PC-9 (cell line): ENCODE data around the gene SRGAP3. TPM values are rescaled to one million over a fixed set of nuclear protein-coding genes. Genes with fewer than 3 reads are reported as not detected.

ENCODE experiments used
- BruUV-seq: library from RNA; stranded (reverse); fragments of 400-500 nt; replicated peaks from 2 replicates; lab custom pipeline; 2021; lab: Mats Ljungman, UMichigan
- CTCF ChIA-PET: fragments of 300-600 bp; sonication (Branson Sonifier 250); formaldehyde crosslinking; loops from one replicate; lab custom pipeline; 2022; ENCODE audit warnings: antibody characterized with exemption; lab: Charles Lee
- POLR2A ChIA-PET: fragments of 300-600 bp; sonication (Branson Sonifier 250); formaldehyde crosslinking; loops from one replicate; lab custom pipeline; 2022; ENCODE audit warnings: antibody characterized with exemption; ENCODE audit not compliant: unreplicated experiment; lab: Charles Lee
- DNase-seq, 2 experiments: peaks; one replicate each; pipeline versions ENCODE4 v3.0.0 to v3.0.0-alpha.2; 2015 to 2022; ENCODE audit warnings: mixed read lengths in 1 of 2
- H2AFZ ChIP-seq: fragments of 200-600 bp; sonication (generic); 2 replicates; pipeline ENCODE4 v1.8.1; 2017; ENCODE audit warnings: antibody characterized with exemption
- H3F3A ChIP-seq: fragments of 200-600 bp; sonication (generic); 2 replicates; pipeline ENCODE4 v1.8.1; 2017; ENCODE audit warnings: antibody characterized with exemption, mild to moderate bottlenecking, low read depth; ENCODE audit not compliant: insufficient read depth
- H3K27ac ChIP-seq: fragments of 200-600 bp; sonication (generic); 2 replicates; pipeline ENCODE4 v1.6.1; 2016; ENCODE audit warnings: mixed run types
- H3K27me3 ChIP-seq: fragments of 200-600 bp; sonication (generic); 2 replicates; pipeline ENCODE4 v1.6.1; 2016; ENCODE audit warnings: low read depth, mixed run types; ENCODE audit not compliant: insufficient read depth
- H3K36me3 ChIP-seq: fragments of 200-600 bp; sonication (generic); 2 replicates; pipeline ENCODE4 v1.6.1; 2016; ENCODE audit warnings: low read depth, mixed run types
- H3K4me1 ChIP-seq: fragments of 200-600 bp; sonication (generic); replicated peaks from 2 replicates; pipeline ENCODE4 v1.6.1; 2016; ENCODE audit warnings: mixed run types; ENCODE audit not compliant: insufficient read depth
- H3K4me2 ChIP-seq: fragments of 200-600 bp; sonication (generic); 2 replicates; pipeline ENCODE4 v1.6.1; 2017; ENCODE audit warnings: mixed run types
- H3K4me3 ChIP-seq: fragments of 200-600 bp; sonication (generic); 2 replicates; pipeline ENCODE4 v1.6.1; 2016; ENCODE audit warnings: mixed run types
- H3K79me2 ChIP-seq: fragments of 200-600 bp; sonication (generic); 2 replicates; pipeline ENCODE4 v1.6.1; 2017; ENCODE audit warnings: low read depth, mixed run types
- H3K9me2 ChIP-seq: fragments of 200-600 bp; sonication (generic); 2 replicates; pipeline ENCODE4 v1.8.1; 2017; ENCODE audit warnings: mild to moderate bottlenecking; ENCODE audit not compliant: insufficient read depth
- H3K9me3 ChIP-seq: fragments of 200-600 bp; sonication (generic); 2 replicates; pipeline ENCODE4 v1.8.1; 2016; ENCODE audit warnings: low read depth; ENCODE audit not compliant: insufficient read depth
- H4K20me1 ChIP-seq: fragments of 200-600 bp; sonication (generic); 2 replicates; pipeline ENCODE4 v1.8.1; 2017; ENCODE audit not compliant: insufficient read depth
- EZH2 ChIP-seq: fragments of 200-600 bp; sonication (generic); IDR thresholded peaks from 2 replicates; pipeline ENCODE4 v1.8.0; 2017; ENCODE audit warnings: antibody characterized with exemption, low read depth
- intact Hi-C: fragments of 100-400 bp; cut with micrococcal nuclease; formaldehyde crosslinking; loops from one replicate; pipeline ENCODE4 v1.10.0; 2022; ENCODE audit not compliant: unreplicated experiment
- total RNA-seq: library from RNA; stranded (reverse); gene quantifications from 2 replicates; pipeline ENCODE4 v1.2.3, GENCODE V29; 2021
- TF ChIP-seq, protein P1 (sequence below): fragments of 200-600 bp; sonication (generic); conservative IDR thresholded peaks from 2 replicates; pipeline ENCODE4 v1.6.1; 2017; ENCODE audit warnings: mixed run types, antibody characterized with exemption, mild to moderate bottlenecking, moderate library complexity

The SRGAP3 gene
- total RNA-seq, 1 experiment from 2014 or later, result 17.5 TPM

DNA sequence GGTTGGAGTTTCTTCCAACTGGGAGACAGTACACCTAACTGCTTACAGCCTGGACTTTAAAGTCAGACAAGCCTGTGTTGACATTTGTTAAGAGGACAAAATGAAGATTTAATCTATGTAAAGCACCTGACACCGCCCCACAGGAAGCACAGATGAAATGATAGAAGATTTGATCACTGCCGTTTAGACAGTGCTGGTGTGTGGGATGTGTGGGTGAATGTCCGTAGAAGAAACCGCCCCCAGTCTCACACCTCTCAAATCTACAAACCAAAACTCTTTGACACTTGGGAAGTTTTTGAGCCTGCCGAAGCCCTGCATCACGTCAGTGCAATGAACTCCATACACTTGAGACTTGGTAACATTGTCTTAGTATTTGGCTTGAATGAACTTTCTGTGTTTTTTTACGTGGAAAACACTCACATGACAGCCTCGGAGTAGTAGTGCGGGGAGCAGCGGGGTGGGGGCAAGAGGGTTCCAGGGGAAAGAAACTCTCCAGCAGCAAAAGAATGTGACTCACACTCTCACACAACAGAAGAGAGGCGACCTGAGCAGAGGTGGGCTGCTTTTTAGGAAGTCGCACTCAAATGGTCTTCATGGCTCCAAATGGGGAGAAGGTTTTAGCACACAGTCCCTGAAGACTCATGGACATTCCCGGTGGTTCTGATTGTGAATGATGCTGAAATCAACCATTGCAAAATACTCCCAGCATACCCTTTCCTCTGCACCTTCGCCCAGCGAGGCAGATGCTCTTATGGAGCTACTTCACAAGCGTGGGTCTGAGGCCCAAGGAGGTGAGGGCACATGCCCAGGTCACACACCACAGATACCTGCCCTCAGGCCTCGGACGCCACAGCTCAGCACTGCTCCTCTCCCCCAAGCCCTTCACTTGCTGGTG is 79.2 kb downstream of the SRGAP3 start:
- Histone ChIP-seq H3K79me2 (no peaks in the 10 kb centered on the region), H3K36me3 (no peaks in the 10 kb centered on the region), H3K9me2 (no peaks in the 10 kb centered on the region), H2AFZ (no peak overlapping the region), H3K4me1 (peaks cover 7% of the 10 kb centered on the region), H4K20me1 (no peaks in the 10 kb centered on the region), H3K9me3 (no peaks in the 10 kb centered on the region), H3F3A (peaks cover 4% of the 10 kb centered on the region; the same call in 1 of the 2 replicates), H3K4me3 (no peak overlapping the region), H3K4me2 (no peak overlapping the region), H3K27ac (no peak overlapping the region), H3K27me3 (no peaks in the 10 kb centered on the region)
- intact Hi-C loops, result no loop called here
- POLR2A ChIA-PET, result no interaction called here
- TF ChIP-seq, protein P1, sequence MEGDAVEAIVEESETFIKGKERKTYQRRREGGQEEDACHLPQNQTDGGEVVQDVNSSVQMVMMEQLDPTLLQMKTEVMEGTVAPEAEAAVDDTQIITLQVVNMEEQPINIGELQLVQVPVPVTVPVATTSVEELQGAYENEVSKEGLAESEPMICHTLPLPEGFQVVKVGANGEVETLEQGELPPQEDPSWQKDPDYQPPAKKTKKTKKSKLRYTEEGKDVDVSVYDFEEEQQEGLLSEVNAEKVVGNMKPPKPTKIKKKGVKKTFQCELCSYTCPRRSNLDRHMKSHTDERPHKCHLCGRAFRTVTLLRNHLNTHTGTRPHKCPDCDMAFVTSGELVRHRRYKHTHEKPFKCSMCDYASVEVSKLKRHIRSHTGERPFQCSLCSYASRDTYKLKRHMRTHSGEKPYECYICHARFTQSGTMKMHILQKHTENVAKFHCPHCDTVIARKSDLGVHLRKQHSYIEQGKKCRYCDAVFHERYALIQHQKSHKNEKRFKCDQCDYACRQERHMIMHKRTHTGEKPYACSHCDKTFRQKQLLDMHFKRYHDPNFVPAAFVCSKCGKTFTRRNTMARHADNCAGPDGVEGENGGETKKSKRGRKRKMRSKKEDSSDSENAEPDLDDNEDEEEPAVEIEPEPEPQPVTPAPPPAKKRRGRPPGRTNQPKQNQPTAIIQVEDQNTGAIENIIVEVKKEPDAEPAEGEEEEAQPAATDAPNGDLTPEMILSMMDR, result no peak
- TF ChIP-seq EZH2, result no peak
- no TSS peak for BruUV-seq
- CTCF ChIA-PET, result no interaction called here
- no peak for DNase-seq

DNA sequence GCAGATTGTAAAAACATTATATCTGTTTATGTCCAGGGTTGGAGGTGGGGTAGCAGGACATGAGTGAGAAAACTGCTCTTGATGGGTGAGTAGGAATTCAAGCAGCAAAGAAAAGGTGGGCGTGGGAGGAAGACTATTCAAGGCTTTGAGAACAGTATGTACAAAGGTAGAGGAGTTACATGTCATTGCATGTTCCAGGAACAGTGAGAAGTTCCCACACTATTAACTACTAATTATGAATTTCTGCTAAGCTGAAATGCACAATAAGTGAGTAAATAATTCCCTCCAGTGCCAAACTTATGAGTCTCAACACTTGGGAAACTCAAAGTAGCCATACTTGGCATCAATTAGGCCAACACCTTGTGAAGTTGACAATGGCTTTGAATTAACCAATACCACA is 80.1 kb downstream of the SRGAP3 start:
- no peaks in the 10 kb centered on the region for H3K36me3 ChIP-seq
- no peaks in the 10 kb centered on the region for H3K4me1 ChIP-seq
- no peak overlapping the region for H2AFZ ChIP-seq
- H3K27ac ChIP-seq, result no peak overlapping the region
- no peak overlapping the region for H3K4me3 ChIP-seq
- peak in 1 of 2 experiments; percentile 44 for DNase-seq
- H3K9me2 ChIP-seq, result no peaks in the 10 kb centered on the region
- no peaks in the 10 kb centered on the region for H3F3A ChIP-seq
- no peak overlapping the region for H3K4me2 ChIP-seq
- H3K79me2 ChIP-seq, result no peaks in the 10 kb centered on the region
- intact Hi-C loops, result no loop called here
- BruUV-seq, result no TSS peak
- TF ChIP-seq, protein P1, result no peak
- no peak for TF ChIP-seq EZH2
- CTCF ChIA-PET, result no interaction called here
- POLR2A ChIA-PET, result no interaction called here
- no peaks in the 10 kb centered on the region for H3K27me3 ChIP-seq
- no peaks in the 10 kb centered on the region for H3K9me3 ChIP-seq
- no peaks in the 10 kb centered on the region for H4K20me1 ChIP-seq

DNA sequence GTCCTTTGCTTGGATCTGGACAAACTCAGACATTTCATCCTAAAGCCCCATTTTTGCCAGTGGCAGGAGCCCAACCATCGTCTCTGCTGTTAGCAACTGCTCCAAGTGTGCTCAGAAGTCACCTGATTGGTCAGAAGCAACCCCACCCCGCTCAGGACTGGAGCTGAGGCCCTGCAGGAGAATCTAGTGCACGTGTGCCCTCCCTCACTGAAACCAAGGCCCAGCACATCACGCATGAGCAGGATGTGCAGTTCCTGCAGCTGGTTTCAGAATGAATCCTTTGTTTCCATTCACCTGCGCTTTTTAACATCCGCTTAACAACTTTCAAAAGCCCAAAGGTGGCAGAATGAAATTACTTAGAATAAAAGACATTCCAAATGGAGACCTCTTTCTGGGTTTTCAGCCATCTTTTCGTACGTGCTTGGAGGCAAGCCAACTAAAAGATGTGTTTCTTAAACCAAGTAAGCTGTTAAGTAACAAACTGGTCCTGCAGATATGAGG is 81.2 kb downstream of the SRGAP3 start:
- H2AFZ ChIP-seq, result no peak overlapping the region
- H3K79me2 ChIP-seq, result no peaks in the 10 kb centered on the region
- no peak for TF ChIP-seq EZH2
- DNase-seq, result no peak
- no peaks in the 10 kb centered on the region for H3K9me2 ChIP-seq
- CTCF ChIA-PET, result no interaction called here
- no peaks in the 10 kb centered on the region for H3K27me3 ChIP-seq
- no peaks in the 10 kb centered on the region for H3K4me1 ChIP-seq
- no peak overlapping the region for H3K4me3 ChIP-seq
- H4K20me1 ChIP-seq, result no peaks in the 10 kb centered on the region
- no peak overlapping the region for H3K27ac ChIP-seq
- BruUV-seq, result no TSS peak
- no peaks in the 10 kb centered on the region for H3K36me3 ChIP-seq
- intact Hi-C loops, result no loop called here
- no peak overlapping the region for H3K4me2 ChIP-seq
- no peaks in the 10 kb centered on the region for H3K9me3 ChIP-seq
- no peaks in the 10 kb centered on the region for H3F3A ChIP-seq
- POLR2A ChIA-PET, result interaction anchor here (0.7 kb wide), 1 partner anchor 71 kb away, joined by 6 read pairs; no protein-coding TSS in a partner anchor
